ENCODE data around the gene CAMTA1. TPM values are rescaled to one million over a fixed set of nuclear protein-coding genes. Genes with fewer than 3 reads are reported as not detected.

The CAMTA1 gene
- total and polyA plus RNA-seq, 2 experiments from 2014 or later = 89.0 to 145 TPM

- no peaks in the 10 kb centered on the region for H3K9me2 ChIP-seq (replicated peaks; ENCODE audit: insufficient read depth)
- no peaks in the 10 kb centered on the region for H4K20me1 ChIP-seq (ENCODE audit: insufficient read depth, poor library complexity, severe bottlenecking)
- TF ChIP-seq EZH2 (IDR thresholded peaks at IDR 0.05; ENCODE audit: borderline replicate concordance) = no peak
- TF ChIP-seq EZH2phosphoT487 (IDR thresholded peaks at IDR 0.05; ENCODE audit: low read depth, severe bottlenecking, unreplicated experiment) = no peak
- TF ChIP-seq, protein P1, sequence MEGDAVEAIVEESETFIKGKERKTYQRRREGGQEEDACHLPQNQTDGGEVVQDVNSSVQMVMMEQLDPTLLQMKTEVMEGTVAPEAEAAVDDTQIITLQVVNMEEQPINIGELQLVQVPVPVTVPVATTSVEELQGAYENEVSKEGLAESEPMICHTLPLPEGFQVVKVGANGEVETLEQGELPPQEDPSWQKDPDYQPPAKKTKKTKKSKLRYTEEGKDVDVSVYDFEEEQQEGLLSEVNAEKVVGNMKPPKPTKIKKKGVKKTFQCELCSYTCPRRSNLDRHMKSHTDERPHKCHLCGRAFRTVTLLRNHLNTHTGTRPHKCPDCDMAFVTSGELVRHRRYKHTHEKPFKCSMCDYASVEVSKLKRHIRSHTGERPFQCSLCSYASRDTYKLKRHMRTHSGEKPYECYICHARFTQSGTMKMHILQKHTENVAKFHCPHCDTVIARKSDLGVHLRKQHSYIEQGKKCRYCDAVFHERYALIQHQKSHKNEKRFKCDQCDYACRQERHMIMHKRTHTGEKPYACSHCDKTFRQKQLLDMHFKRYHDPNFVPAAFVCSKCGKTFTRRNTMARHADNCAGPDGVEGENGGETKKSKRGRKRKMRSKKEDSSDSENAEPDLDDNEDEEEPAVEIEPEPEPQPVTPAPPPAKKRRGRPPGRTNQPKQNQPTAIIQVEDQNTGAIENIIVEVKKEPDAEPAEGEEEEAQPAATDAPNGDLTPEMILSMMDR (IDR thresholded peaks at IDR 0.05; ENCODE audit: poor library complexity) = no peak
- no peak overlapping the region for H3K27ac ChIP-seq
- no peak overlapping the region for H3K4me3 ChIP-seq
- no peaks in the 10 kb centered on the region for H3K79me2 ChIP-seq
- no peak overlapping the region for H2AFZ ChIP-seq
- WGBS (ENCODE audit: low lambda C conversion rate, missing lambda C conversion rate) = 88% methylated on average over 5 of the region's 5 CpGs
- no peaks in the 10 kb centered on the region for H3K9me3 ChIP-seq (ENCODE audit: low read depth)
- no peaks in the 10 kb centered on the region for H3K36me3 ChIP-seq (replicated peaks; ENCODE audit: insufficient read depth, low read depth)
- no peaks in the 10 kb centered on the region for H3K4me1 ChIP-seq (ENCODE audit: insufficient read depth)
- no peak for DNase-seq (ENCODE audit: low spot score)
- no peak overlapping the region for H3K4me2 ChIP-seq
- peaks cover 3% of the 10 kb centered on the region for H3K27me3 ChIP-seq
Observed at GRCh38 chr1:7259955-7260354, 474.7 kb downstream of the CAMTA1 start.

DNA sequence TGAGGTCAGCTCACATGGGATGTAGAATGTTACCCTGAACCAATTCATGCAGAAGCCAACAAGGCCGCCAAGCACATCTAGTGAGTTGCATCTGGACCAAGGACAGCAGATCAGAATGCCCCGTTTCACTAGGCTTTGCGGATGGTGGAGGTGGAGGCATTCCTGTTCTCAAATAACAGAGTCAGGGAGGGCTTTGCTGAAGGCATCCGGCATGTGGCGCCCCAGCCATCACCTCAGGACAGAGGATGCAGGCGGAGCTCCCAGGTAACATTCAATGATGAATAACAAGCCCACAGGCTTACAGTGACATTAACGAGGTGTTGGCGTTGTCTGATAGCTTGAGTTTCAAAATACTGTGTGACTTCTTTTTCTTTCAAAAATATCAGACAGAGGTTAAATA lies 476.2 kb downstream of the CAMTA1 start:
- no peaks in the 10 kb centered on the region for H3K9me2 ChIP-seq (replicated peaks; ENCODE audit: insufficient read depth)
- TF ChIP-seq, protein P1 (IDR thresholded peaks at IDR 0.05; ENCODE audit: poor library complexity) = no peak
- no peak for TF ChIP-seq EZH2phosphoT487 (IDR thresholded peaks at IDR 0.05; ENCODE audit: low read depth, severe bottlenecking, unreplicated experiment)
- TF ChIP-seq EZH2 (IDR thresholded peaks at IDR 0.05; ENCODE audit: borderline replicate concordance) = no peak
- H2AFZ ChIP-seq = no peak overlapping the region
- H3K27ac ChIP-seq = no peak overlapping the region
- H3K27me3 ChIP-seq = peaks cover 3% of the 10 kb centered on the region
- H3K9me3 ChIP-seq (ENCODE audit: low read depth) = no peaks in the 10 kb centered on the region
- H3K4me2 ChIP-seq = no peak overlapping the region
- no peak overlapping the region for H3K4me3 ChIP-seq
- no peak for DNase-seq (ENCODE audit: low spot score)
- WGBS (ENCODE audit: low lambda C conversion rate, missing lambda C conversion rate) = 54% methylated on average over 8 of the region's 8 CpGs
- H3K79me2 ChIP-seq = no peaks in the 10 kb centered on the region
- peaks cover 7% of the 10 kb centered on the region for H3K4me1 ChIP-seq (ENCODE audit: insufficient read depth)
- H4K20me1 ChIP-seq (ENCODE audit: insufficient read depth, poor library complexity, severe bottlenecking) = no peaks in the 10 kb centered on the region
- no peaks in the 10 kb centered on the region for H3K36me3 ChIP-seq (replicated peaks; ENCODE audit: insufficient read depth, low read depth)

DNA sequence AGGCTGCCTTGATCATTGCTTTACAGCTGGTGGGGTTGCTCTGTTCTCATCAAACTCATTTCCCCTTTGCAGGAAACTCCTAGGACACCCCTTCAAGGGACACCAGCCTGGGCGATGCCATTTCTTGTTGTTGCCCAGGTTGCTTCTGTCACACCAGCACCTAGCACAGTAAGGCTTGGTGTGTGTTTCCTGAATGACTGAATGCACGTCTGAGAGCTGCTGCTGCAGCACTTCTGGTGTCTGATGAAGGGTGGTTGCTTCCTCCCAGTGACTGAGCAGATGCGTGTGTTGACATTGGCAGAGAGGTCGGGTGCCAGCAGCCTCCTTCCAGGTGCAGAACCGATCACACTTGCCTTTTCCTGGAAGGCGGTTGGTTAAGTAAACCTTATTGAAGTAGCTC lies 477.4 kb downstream of the CAMTA1 start:
- no peak for TF ChIP-seq EZH2 (IDR thresholded peaks at IDR 0.05; ENCODE audit: borderline replicate concordance)
- TF ChIP-seq, protein P1 (IDR thresholded peaks at IDR 0.05; ENCODE audit: poor library complexity) = no peak
- no peak for TF ChIP-seq EZH2phosphoT487 (IDR thresholded peaks at IDR 0.05; ENCODE audit: low read depth, severe bottlenecking, unreplicated experiment)
- H4K20me1 ChIP-seq (ENCODE audit: insufficient read depth, poor library complexity, severe bottlenecking) = no peaks in the 10 kb centered on the region
- no peak overlapping the region for H3K4me3 ChIP-seq
- H3K4me2 ChIP-seq = no peak overlapping the region
- H3K36me3 ChIP-seq (replicated peaks; ENCODE audit: insufficient read depth, low read depth) = no peaks in the 10 kb centered on the region
- peaks cover 18% of the 10 kb centered on the region for H3K4me1 ChIP-seq (ENCODE audit: insufficient read depth)
- no peaks in the 10 kb centered on the region for H3K79me2 ChIP-seq
- no peaks in the 10 kb centered on the region for H3K9me3 ChIP-seq (ENCODE audit: low read depth)
- H3K27ac ChIP-seq = no peak overlapping the region
- H3K27me3 ChIP-seq = peaks cover 3% of the 10 kb centered on the region
- no peak for DNase-seq (ENCODE audit: low spot score)
- no peak overlapping the region for H2AFZ ChIP-seq
- 85% methylated on average over 6 of the region's 6 CpGs for WGBS (ENCODE audit: low lambda C conversion rate, missing lambda C conversion rate)
- H3K9me2 ChIP-seq (replicated peaks; ENCODE audit: insufficient read depth) = no peaks in the 10 kb centered on the region

All from hepatocyte (in vitro differentiated cells).